WTC11 (cell line): ENCODE results near the gene GUCA1A. TPM values are rescaled to one million over a fixed set of nuclear protein-coding genes. Genes with fewer than 3 reads are reported as not detected.

Source experiments
- ATAC-seq: fragments of 200-7000 bp; cut with Tn5 transposase; 2 replicates; pipeline ENCODE4 v1.10.0; 2021; ENCODE audit warnings: mild to moderate bottlenecking, moderate library complexity
- CTCF ChIA-PET: fragments of 300-600 bp; sonication (Branson Sonifier 250); formaldehyde crosslinking; loops from one replicate; lab custom pipeline; 2021; ENCODE audit warnings: antibody characterized with exemption; lab: Charles Lee
- POLR2A ChIA-PET: fragments of 350-600 bp; sonication (Branson Sonifier 250); formaldehyde crosslinking; loops from one replicate; lab custom pipeline; 2021; ENCODE audit warnings: antibody characterized with exemption; lab: Charles Lee
- DNase-seq: peaks from one replicate; pipeline ENCODE4 v3.0.0; 2021; ENCODE audit warnings: low spot score
- H3K27ac Mint-ChIP-seq: 2 replicates; pipeline ENCODE4 v1.8.0; 2021; ENCODE audit warnings: mixed read lengths
- H3K27me3 Mint-ChIP-seq: 2 replicates; pipeline ENCODE4 v1.8.0; 2021; ENCODE audit warnings: low read depth, mild to moderate bottlenecking, moderate library complexity, mixed read lengths
- H3K36me3 Mint-ChIP-seq: 2 replicates; pipeline ENCODE4 v1.8.0; 2021; ENCODE audit warnings: mixed read lengths
- H3K4me1 Mint-ChIP-seq: 2 replicates; pipeline ENCODE4 v1.8.0; 2022; ENCODE audit warnings: mixed read lengths
- H3K4me3 Mint-ChIP-seq: 2 replicates; pipeline ENCODE4 v1.8.0; 2021; ENCODE audit warnings: mild to moderate bottlenecking, moderate library complexity, mixed read lengths
- H3K9me3 Mint-ChIP-seq: 2 replicates; pipeline ENCODE4 v1.8.0; 2021; ENCODE audit warnings: mixed read lengths
- ATF3 ChIP-seq: sonication (generic); formaldehyde crosslinking; conservative IDR thresholded peaks from 2 replicates; pipeline ENCODE4 v1.8.1; 2022; ENCODE audit warnings: mild to moderate bottlenecking, missing genetic modification reagents
- CBFB ChIP-seq: sonication (generic); formaldehyde crosslinking; IDR thresholded peaks from 2 replicates; pipeline ENCODE4 v1.8.1; 2022; ENCODE audit warnings: mild to moderate bottlenecking, low read depth, missing genetic modification reagents
- CTCF ChIP-seq: fragments of 200-600 bp; IDR thresholded peaks from 2 replicates; pipeline ENCODE4 v1.8.0; 2022; ENCODE audit warnings: antibody characterized with exemption
- E2F1 ChIP-seq: sonication (generic); formaldehyde crosslinking; IDR thresholded peaks from 2 replicates; pipeline ENCODE4 v1.8.0; 2022; ENCODE audit warnings: mild to moderate bottlenecking, missing genetic modification reagents
- ERG ChIP-seq: fragments of 250-450 bp; sonication (Bioruptor Pico); IDR thresholded peaks from 2 replicates; pipeline ENCODE4 v1.8.0; 2021; ENCODE audit warnings: mild to moderate bottlenecking
- ETV6 ChIP-seq: sonication (generic); formaldehyde crosslinking; IDR thresholded peaks from 2 replicates; pipeline ENCODE4 v1.8.1; 2022; ENCODE audit warnings: mild to moderate bottlenecking, missing genetic modification reagents
- FOXJ3 ChIP-seq: sonication (generic); formaldehyde crosslinking; IDR thresholded peaks from 2 replicates; pipeline ENCODE4 v1.9.0; 2021; ENCODE audit warnings: missing genetic modification reagents, mild to moderate bottlenecking, borderline replicate concordance
- FOXP1 ChIP-seq: sonication (generic); formaldehyde crosslinking; IDR thresholded peaks from 2 replicates; pipeline ENCODE4 v1.8.0; 2022; ENCODE audit warnings: missing genetic modification reagents, mild to moderate bottlenecking, moderate library complexity, borderline replicate concordance
- FOXP4 ChIP-seq: sonication (generic); formaldehyde crosslinking; IDR thresholded peaks from 2 replicates; pipeline ENCODE4 v1.8.0; 2022; ENCODE audit warnings: mild to moderate bottlenecking, missing genetic modification reagents
- HMGA2 ChIP-seq: fragments of 250-450 bp; sonication (Bioruptor Pico); IDR thresholded peaks from 2 replicates; pipeline ENCODE4 v1.4.0; 2021; ENCODE audit warnings: mild to moderate bottlenecking, moderate library complexity
- KAT7 ChIP-seq: sonication (generic); formaldehyde crosslinking; IDR thresholded peaks from 2 replicates; pipeline ENCODE4 v1.8.1; 2023; ENCODE audit warnings: missing genetic modification reagents, mild to moderate bottlenecking, borderline replicate concordance
- MYBL2 ChIP-seq: sonication (generic); formaldehyde crosslinking; IDR thresholded peaks from 2 replicates; pipeline ENCODE4 v1.8.1; 2023; ENCODE audit warnings: mild to moderate bottlenecking, moderate library complexity, missing genetic modification reagents
- NFYB ChIP-seq: sonication (generic); formaldehyde crosslinking; conservative IDR thresholded peaks from 2 replicates; pipeline ENCODE4 v1.8.0; 2022; ENCODE audit warnings: low read depth, missing genetic modification reagents
- PREB ChIP-seq: sonication (generic); formaldehyde crosslinking; IDR thresholded peaks from 2 replicates; pipeline ENCODE4 v1.8.1; 2022; ENCODE audit warnings: mild to moderate bottlenecking, missing genetic modification reagents, moderate library complexity, borderline replicate concordance
- TCF7 ChIP-seq: sonication (generic); formaldehyde crosslinking; IDR thresholded peaks from 2 replicates; pipeline ENCODE4 v1.8.0; 2022; ENCODE audit warnings: mild to moderate bottlenecking, low read depth, missing genetic modification reagents, moderate library complexity
- USF2 ChIP-seq: sonication (generic); formaldehyde crosslinking; IDR thresholded peaks from 2 replicates; pipeline ENCODE4 v1.8.1; 2023; ENCODE audit warnings: mild to moderate bottlenecking, missing genetic modification reagents, moderate library complexity
- ZNF121 ChIP-seq: sonication (generic); formaldehyde crosslinking; IDR thresholded peaks from 2 replicates; pipeline ENCODE4 v1.8.0; 2023; ENCODE audit warnings: missing genetic modification reagents
- ZNF263 ChIP-seq: sonication (generic); formaldehyde crosslinking; IDR thresholded peaks from 2 replicates; pipeline ENCODE4 v1.8.1; 2022; ENCODE audit warnings: low read depth, mild to moderate bottlenecking, moderate library complexity, missing genetic modification reagents
- ZNF532 ChIP-seq: fragments of 250-450 bp; sonication (Bioruptor Pico); IDR thresholded peaks from 2 replicates; pipeline ENCODE4 v1.9.0; 2021; ENCODE audit warnings: mild to moderate bottlenecking, borderline replicate concordance
- ZNF671 ChIP-seq: fragments of 250-450 bp; sonication (Bioruptor Pico); IDR thresholded peaks from 2 replicates; pipeline ENCODE4 v1.8.0; 2021; ENCODE audit warnings: mild to moderate bottlenecking
- total RNA-seq: library from RNA; stranded (reverse); gene quantifications from 3 replicates; pipeline ENCODE4 v1.2.3, GENCODE V29; 2021

Gene GUCA1A
- total RNA-seq, 1 experiment from 2014 or later = 10.9 TPM

- no peak overlapping the region for H3K4me3 Mint-ChIP-seq
- ChIA-PET CTCF (interaction anchor here (0.8 kb wide), 1 partner anchor 104 kb away, joined by 4 read pairs; no protein-coding TSS in a partner anchor), POLR2A (no interaction called here)
Measured at GRCh38 chr6:42200035-42200434, 26.9 kb downstream of the GUCA1A start.

More at GRCh38 chr6:42200035-42200434, 26.9 kb downstream of the GUCA1A start:
- no peaks in the 10 kb centered on the region for H3K9me3 Mint-ChIP-seq
- no peak overlapping the region for H3K27ac Mint-ChIP-seq
- H3K36me3 Mint-ChIP-seq = peaks cover 8% of the 10 kb centered on the region
- H3K4me1 Mint-ChIP-seq = no peaks in the 10 kb centered on the region
- no peaks in the 10 kb centered on the region; the same call in 1 of the 2 replicates for H3K27me3 Mint-ChIP-seq
- TF ChIP-seq NFYB (CRISPR knock-in tag) (no peak), USF2 (CRISPR knock-in tag) (no peak), ZNF263 (CRISPR knock-in tag) (no peak), FOXP4 (CRISPR knock-in tag) (no peak), KAT7 (CRISPR knock-in tag) (no peak), FOXP1 (no peak), HMGA2 (no peak), FOXJ3 (CRISPR knock-in tag) (no peak), TCF7 (CRISPR knock-in tag) (no peak), ZNF671 (CRISPR knock-in tag) (no peak), PREB (CRISPR knock-in tag) (no peak), ATF3 (CRISPR knock-in tag) (no peak), MYBL2 (no peak), CBFB (no peak), E2F1 (CRISPR knock-in tag) (no peak), CTCF (no peak), ZNF532 (CRISPR knock-in tag) (no peak), ZNF121 (CRISPR knock-in tag) (no peak), ETV6 (CRISPR knock-in tag) (no peak), ERG (CRISPR knock-in tag) (no peak)
- no peak for DNase-seq
- ATAC-seq = no peak
